WTC11 (cell line): ENCODE results near the gene PFN1.

Source experiments
- KAT7 ChIP-seq: sonication (generic); formaldehyde crosslinking; IDR thresholded peaks from 2 replicates; pipeline ENCODE4 v1.8.1; 2023; ENCODE audit warnings: missing genetic modification reagents, mild to moderate bottlenecking, borderline replicate concordance
- TCF7 ChIP-seq: sonication (generic); formaldehyde crosslinking; IDR thresholded peaks from 2 replicates; pipeline ENCODE4 v1.8.0; 2022; ENCODE audit warnings: mild to moderate bottlenecking, low read depth, missing genetic modification reagents, moderate library complexity
- TF ChIP-seq, protein P1 (sequence below): fragments of 200-600 bp; IDR thresholded peaks from 2 replicates; pipeline ENCODE4 v1.8.0; 2022; ENCODE audit warnings: antibody characterized with exemption
- TF ChIP-seq, protein P2 (sequence below): sonication (generic); formaldehyde crosslinking; IDR thresholded peaks from 2 replicates; pipeline ENCODE4 v1.8.1; 2023; ENCODE audit warnings: mild to moderate bottlenecking, moderate library complexity, missing genetic modification reagents

GRCh38 chr17:4971826-4972225 is 23.5 kb upstream of the PFN1 start:
- TF ChIP-seq, protein P1, sequence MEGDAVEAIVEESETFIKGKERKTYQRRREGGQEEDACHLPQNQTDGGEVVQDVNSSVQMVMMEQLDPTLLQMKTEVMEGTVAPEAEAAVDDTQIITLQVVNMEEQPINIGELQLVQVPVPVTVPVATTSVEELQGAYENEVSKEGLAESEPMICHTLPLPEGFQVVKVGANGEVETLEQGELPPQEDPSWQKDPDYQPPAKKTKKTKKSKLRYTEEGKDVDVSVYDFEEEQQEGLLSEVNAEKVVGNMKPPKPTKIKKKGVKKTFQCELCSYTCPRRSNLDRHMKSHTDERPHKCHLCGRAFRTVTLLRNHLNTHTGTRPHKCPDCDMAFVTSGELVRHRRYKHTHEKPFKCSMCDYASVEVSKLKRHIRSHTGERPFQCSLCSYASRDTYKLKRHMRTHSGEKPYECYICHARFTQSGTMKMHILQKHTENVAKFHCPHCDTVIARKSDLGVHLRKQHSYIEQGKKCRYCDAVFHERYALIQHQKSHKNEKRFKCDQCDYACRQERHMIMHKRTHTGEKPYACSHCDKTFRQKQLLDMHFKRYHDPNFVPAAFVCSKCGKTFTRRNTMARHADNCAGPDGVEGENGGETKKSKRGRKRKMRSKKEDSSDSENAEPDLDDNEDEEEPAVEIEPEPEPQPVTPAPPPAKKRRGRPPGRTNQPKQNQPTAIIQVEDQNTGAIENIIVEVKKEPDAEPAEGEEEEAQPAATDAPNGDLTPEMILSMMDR, result no peak
- TF ChIP-seq, protein P2, sequence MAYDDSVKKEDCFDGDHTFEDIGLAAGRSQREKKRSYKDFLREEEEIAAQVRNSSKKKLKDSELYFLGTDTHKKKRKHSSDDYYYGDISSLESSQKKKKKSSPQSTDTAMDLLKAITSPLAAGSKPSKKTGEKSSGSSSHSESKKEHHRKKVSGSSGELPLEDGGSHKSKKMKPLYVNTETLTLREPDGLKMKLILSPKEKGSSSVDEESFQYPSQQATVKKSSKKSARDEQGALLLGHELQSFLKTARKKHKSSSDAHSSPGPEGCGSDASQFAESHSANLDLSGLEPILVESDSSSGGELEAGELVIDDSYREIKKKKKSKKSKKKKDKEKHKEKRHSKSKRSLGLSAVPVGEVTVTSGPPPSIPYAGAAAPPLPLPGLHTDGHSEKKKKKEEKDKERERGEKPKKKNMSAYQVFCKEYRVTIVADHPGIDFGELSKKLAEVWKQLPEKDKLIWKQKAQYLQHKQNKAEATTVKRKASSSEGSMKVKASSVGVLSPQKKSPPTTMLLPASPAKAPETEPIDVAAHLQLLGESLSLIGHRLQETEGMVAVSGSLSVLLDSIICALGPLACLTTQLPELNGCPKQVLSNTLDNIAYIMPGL (CRISPR knock-in tag), result no peak
- no peak for TF ChIP-seq KAT7 (CRISPR knock-in tag)
- TF ChIP-seq TCF7 (CRISPR knock-in tag), result no peak
